Osteoblast (primary cell): Measurements from ENCODE around the gene SCML1. TPM values are rescaled to one million over a fixed set of nuclear protein-coding genes. Genes with fewer than 3 reads are reported as not detected.

Experiments used
- DNase-seq: peaks from one replicate; pipeline ENCODE4 v3.0.0; 2011; ENCODE audit warnings: low spot score, mixed read lengths; ENCODE audit not compliant: insufficient read length; ENCODE audit errors: missing footprints
- H2AFZ ChIP-seq: 2 replicates; pipeline ENCODE4 v1.6.0; 2011; ENCODE audit warnings: mild to moderate bottlenecking, low read length
- H3K27ac ChIP-seq: 2 replicates; pipeline ENCODE4 v1.5.1; 2011; ENCODE audit warnings: mild to moderate bottlenecking, low read depth, low read length, moderate library complexity
- H3K27me3 ChIP-seq: 2 replicates; pipeline ENCODE4 v1.6.0; 2012; ENCODE audit warnings: mild to moderate bottlenecking, control low read depth, inconsistent platforms, low read length, moderate library complexity; ENCODE audit not compliant: insufficient read depth
- H3K36me3 ChIP-seq: 2 replicates; pipeline ENCODE4 v1.5.1; 2011; ENCODE audit warnings: mild to moderate bottlenecking, low read length, control low read depth, moderate library complexity; ENCODE audit not compliant: insufficient read depth
- H3K4me1 ChIP-seq: 2 replicates; pipeline ENCODE4 v1.5.1; 2011; ENCODE audit warnings: mild to moderate bottlenecking, low read length, control low read depth, moderate library complexity; ENCODE audit not compliant: insufficient read depth
- H3K4me2 ChIP-seq: 2 replicates; pipeline ENCODE4 v1.6.0; 2011; ENCODE audit warnings: mild to moderate bottlenecking, low read length; ENCODE audit not compliant: insufficient read depth
- H3K4me3 ChIP-seq: fragments of 200-600 bp; sonication (generic); 3 replicates; pipeline ENCODE4 v1.5.1; 2012; ENCODE audit warnings: mild to moderate bottlenecking, low read length, inconsistent platforms; ENCODE audit not compliant: insufficient read depth
- H3K79me2 ChIP-seq: 2 replicates; pipeline ENCODE4 v1.6.0; 2012; ENCODE audit warnings: mild to moderate bottlenecking, low read length, control low read depth, inconsistent platforms; ENCODE audit not compliant: insufficient read depth
- H3K9me3 ChIP-seq: 2 replicates; pipeline ENCODE4 v1.5.1; 2011; ENCODE audit warnings: low read depth, low read length, control low read depth
- H4K20me1 ChIP-seq: 2 replicates; pipeline ENCODE4 v1.6.0; 2012; ENCODE audit warnings: mild to moderate bottlenecking, low read length, control low read depth; ENCODE audit not compliant: insufficient read depth
- total RNA-seq: library from RNA; depleted of rRNA; stranded (reverse); fragments of >200 nt; gene quantifications from 2 replicates; pipeline ENCODE4 v1.2.3, GENCODE V29; 2012
- TF ChIP-seq, protein P1 (sequence below): IDR thresholded peaks from 2 replicates; pipeline ENCODE4 v1.5.1; 2011; ENCODE audit warnings: mild to moderate bottlenecking, low read depth, low read length, moderate library complexity; ENCODE audit errors: extremely low read depth

Gene SCML1, protein sequence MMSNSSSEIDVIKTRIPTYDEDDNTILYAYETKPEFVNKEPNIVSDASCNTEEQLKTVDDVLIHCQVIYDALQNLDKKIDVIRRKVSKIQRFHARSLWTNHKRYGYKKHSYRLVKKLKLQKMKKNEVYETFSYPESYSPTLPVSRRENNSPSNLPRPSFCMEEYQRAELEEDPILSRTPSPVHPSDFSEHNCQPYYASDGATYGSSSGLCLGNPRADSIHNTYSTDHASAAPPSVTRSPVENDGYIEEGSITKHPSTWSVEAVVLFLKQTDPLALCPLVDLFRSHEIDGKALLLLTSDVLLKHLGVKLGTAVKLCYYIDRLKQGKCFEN
- 12.3 and 12.7 TPM in 2 replicates for total RNA-seq

DNA sequence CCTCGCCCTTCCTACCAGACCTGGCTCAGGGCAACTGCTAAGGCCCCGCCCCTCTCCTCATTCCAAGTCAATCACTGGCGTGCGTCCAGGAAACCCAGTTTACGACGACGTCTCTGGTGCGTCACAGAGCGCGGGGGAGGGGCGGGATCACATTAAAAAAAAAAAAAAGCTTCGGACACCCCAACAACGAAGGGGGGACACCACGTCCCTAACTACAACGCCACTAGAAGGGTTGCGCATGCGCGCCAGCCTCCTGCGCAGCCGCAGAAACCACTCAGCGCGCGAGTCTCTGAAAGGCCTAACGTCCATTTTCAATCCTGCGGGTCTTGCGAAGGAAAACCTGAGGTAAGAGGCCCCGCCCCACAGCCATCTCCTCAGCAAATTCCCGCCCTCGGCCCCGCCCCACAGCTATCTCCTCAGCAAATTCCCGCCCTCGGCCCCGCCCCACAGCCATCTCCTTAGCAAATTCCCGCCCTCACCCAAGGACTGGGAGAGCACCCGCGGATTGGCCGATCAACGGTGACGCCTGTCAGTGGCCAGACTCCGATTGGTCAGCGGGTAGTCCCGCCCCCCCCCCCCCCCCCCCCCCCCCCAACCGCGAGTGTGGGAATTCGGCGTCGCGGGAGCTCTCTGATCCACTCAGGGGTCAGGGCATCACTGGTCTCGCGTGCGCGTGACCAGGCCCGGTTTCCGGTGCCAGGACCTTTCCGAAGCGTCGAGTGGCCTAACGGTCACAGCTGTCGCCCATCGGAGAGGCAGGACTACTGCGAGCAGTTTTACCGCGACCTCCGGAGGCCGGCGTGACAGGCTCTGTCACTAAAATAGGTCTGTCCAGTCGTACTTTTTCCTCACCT, at the start of gene SCML1:
Gene SCML1 (plus strand): TSS at position 638 of the 854 bp plus-strand sequence. CDS start 6,694 bp downstream, outside the sequence.
- Histone ChIP-seq H3K9me3 (no peaks in the 10 kb centered on the region), H2AFZ (peak within 1 kb of the TSS; percentile 71), H3K79me2 (peaks cover 39% of the 10 kb centered on the region), H3K4me1 (peaks cover 5% of the 10 kb centered on the region), H3K27me3 (no peaks in the 10 kb centered on the region), H3K4me3 (peak within 1 kb of the TSS; percentile 83), H4K20me1 (no peaks in the 10 kb centered on the region), H3K4me2 (peak within 1 kb of the TSS; percentile 85), H3K27ac (peak within 1 kb of the TSS; percentile 95), H3K36me3 (no peaks in the 10 kb centered on the region)
- DNase-seq: peak; percentile 91
- TF ChIP-seq, protein P1, sequence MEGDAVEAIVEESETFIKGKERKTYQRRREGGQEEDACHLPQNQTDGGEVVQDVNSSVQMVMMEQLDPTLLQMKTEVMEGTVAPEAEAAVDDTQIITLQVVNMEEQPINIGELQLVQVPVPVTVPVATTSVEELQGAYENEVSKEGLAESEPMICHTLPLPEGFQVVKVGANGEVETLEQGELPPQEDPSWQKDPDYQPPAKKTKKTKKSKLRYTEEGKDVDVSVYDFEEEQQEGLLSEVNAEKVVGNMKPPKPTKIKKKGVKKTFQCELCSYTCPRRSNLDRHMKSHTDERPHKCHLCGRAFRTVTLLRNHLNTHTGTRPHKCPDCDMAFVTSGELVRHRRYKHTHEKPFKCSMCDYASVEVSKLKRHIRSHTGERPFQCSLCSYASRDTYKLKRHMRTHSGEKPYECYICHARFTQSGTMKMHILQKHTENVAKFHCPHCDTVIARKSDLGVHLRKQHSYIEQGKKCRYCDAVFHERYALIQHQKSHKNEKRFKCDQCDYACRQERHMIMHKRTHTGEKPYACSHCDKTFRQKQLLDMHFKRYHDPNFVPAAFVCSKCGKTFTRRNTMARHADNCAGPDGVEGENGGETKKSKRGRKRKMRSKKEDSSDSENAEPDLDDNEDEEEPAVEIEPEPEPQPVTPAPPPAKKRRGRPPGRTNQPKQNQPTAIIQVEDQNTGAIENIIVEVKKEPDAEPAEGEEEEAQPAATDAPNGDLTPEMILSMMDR: no peak

DNA sequence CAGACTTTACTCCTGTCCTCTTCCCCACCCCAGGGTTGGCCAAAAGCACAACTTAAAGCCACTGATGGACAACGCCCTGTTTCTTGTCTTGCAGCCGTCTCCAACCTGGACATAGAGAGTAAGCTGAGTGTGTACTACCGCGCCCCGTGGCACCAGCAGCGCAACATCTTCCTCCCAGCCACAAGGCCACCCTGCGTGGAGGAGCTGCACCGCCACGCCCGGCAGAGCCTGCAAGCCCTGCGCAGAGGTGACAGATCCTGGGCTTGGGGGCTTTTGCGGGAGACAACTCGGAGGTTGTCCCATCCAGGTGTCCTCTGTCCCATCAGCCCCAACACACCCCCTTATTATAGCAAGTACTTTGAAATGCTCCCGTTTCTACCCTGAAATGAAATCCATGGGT, 49.6 kb upstream of the SCML1 start:
- Histone ChIP-seq H3K36me3 (no peaks in the 10 kb centered on the region), H3K4me3 (no peak overlapping the region), H3K27ac (no peak overlapping the region), H2AFZ (no peak overlapping the region), H3K27me3 (no peaks in the 10 kb centered on the region), H3K4me1 (peaks cover under 1% of the 10 kb centered on the region), H3K9me3 (no peaks in the 10 kb centered on the region), H3K4me2 (no peak overlapping the region), H3K79me2 (no peaks in the 10 kb centered on the region), H4K20me1 (peaks cover 6% of the 10 kb centered on the region)
- TF ChIP-seq, protein P1: no peak
- no peak for DNase-seq

DNA sequence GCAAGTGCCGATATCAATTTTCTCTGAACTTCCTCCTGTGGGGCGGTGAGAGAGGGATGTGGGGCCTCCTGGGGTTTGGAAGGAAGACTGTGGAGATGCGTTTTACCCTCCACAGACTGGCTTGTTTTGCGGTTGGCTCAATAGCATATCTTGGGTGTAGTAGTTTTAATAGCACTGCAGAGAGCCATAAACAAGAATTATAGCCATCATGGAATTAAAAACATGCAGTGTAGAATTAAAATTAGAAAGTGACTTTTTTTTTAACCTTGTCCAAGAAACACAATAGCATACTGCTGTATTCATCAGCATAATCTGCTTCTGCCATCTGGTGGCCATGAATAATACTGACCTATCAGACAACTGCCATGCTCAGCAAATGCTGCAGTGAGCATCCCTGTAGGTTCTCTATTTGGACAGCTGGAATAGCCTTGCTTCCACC, 47.3 kb upstream of the SCML1 start:
- H3K4me2 ChIP-seq: peak overlapping the region; percentile 9
- no peak overlapping the region for H2AFZ ChIP-seq
- TF ChIP-seq, protein P1: peak; percentile 73
- peaks cover 5% of the 10 kb centered on the region for H3K4me1 ChIP-seq
- H3K79me2 ChIP-seq: no peaks in the 10 kb centered on the region
- no peaks in the 10 kb centered on the region for H3K27me3 ChIP-seq
- H3K36me3 ChIP-seq: no peaks in the 10 kb centered on the region
- H4K20me1 ChIP-seq: no peaks in the 10 kb centered on the region
- no peak overlapping the region for H3K27ac ChIP-seq
- DNase-seq: peak; percentile 59
- H3K9me3 ChIP-seq: no peaks in the 10 kb centered on the region
- no peak overlapping the region for H3K4me3 ChIP-seq
